HG02571 (cell line): ENCODE data around the gene OGDHL.
"Not testable (repeated sequence)": the region's sequence is repeated elsewhere in the genome, so short reads cannot be mapped to it uniquely, and the experiment has no call there.

Experiments
- ATAC-seq: cut with Tn5 transposase; IDR thresholded peaks from one replicate; pipeline ENCODE4 v1.9.1; 2021; ENCODE audit warnings: mild to moderate bottlenecking, moderate library complexity; ENCODE audit not compliant: unreplicated experiment

OGDHL gene

GRCh38 chr10:49758249-49758930, 3.7 kb downstream of the OGDHL start:
- no peak for ATAC-seq

- no peak for ATAC-seq
These were observed 5.5 kb downstream of the OGDHL start for GRCh38 chr10:49756641-49757040.

- ATAC-seq, result no peak
These were observed 6.1 kb downstream of the OGDHL start for GRCh38 chr10:49756031-49756430.

GRCh38 chr10:49754951-49755350, 7.2 kb downstream of the OGDHL start:
- ATAC-seq, result not testable (repeated sequence)

GRCh38 chr10:49752584-49752983, 9.5 kb downstream of the OGDHL start:
- ATAC-seq, result no peak

GRCh38 chr10:49751636-49752510, 10.2 kb downstream of the OGDHL start:
- ATAC-seq, result no peak

- ATAC-seq, result no peak
These were observed 10.9 kb downstream of the OGDHL start for GRCh38 chr10:49751216-49751615.

- no peak for ATAC-seq
These were observed 11.6 kb downstream of the OGDHL start for GRCh38 chr10:49750546-49750945.

GRCh38 chr10:49749556-49750491, 12.3 kb downstream of the OGDHL start:
- no peak for ATAC-seq

- no peak for ATAC-seq
These were observed 13.0 kb downstream of the OGDHL start for GRCh38 chr10:49749144-49749543.

GRCh38 chr10:49748006-49748405, 14.1 kb downstream of the OGDHL start:
- no peak for ATAC-seq

GRCh38 chr10:49747303-49747646, 14.8 kb downstream of the OGDHL start:
- no peak for ATAC-seq

- no peak for ATAC-seq
These were observed 15.4 kb downstream of the OGDHL start for GRCh38 chr10:49746626-49747302.

GRCh38 chr10:49745756-49746155, 16.4 kb downstream of the OGDHL start:
- no peak for ATAC-seq

- no peak for ATAC-seq
These were observed 17.1 kb downstream of the OGDHL start for GRCh38 chr10:49744924-49745605.

GRCh38 chr10:49744091-49744685, 17.9 kb downstream of the OGDHL start:
- ATAC-seq, result no peak

- no peak for ATAC-seq
These were observed 18.6 kb downstream of the OGDHL start for GRCh38 chr10:49743464-49744075.

- no peak for ATAC-seq
These were observed 19.2 kb downstream of the OGDHL start for GRCh38 chr10:49742683-49743463.
